ENCODE measurements around the gene GNB5.

The GNB5 gene

DNA sequence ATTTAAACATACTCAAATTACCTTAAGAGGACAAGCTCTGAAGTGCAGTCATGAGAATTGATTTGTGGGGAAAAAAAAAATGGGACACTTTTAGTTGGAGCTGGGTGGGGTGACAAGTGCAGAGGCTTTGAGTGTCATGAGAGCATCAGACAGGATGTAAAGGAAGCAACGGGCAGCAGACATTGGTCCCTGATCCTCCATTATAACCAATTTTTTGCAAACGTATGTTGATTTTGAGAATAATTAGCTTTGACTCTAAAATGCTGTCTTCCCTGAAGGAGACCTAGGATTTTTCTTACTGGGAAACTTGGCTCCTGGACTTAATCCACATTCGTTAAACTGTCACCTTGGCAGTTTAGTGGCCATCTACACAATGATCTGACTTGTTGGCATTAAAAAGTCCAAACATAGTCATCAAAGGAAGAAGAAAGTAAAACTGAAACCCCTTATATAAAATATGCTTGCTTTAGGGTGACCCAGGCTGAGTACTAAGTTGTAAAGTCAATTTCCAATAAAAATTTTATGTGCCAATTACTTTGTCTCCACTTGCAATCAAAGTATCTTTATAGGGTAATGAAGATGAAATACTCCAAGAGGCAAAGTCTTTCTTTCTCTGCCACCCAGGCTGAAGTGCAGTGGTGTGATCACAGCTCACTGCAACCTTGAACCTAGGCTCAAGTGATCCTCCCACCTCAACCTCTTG is 124.2 kb downstream of the GNB5 start:
- H3K4me3 ChIP-seq, result no peak overlapping the region
- H3K27ac ChIP-seq, result no peak overlapping the region
- H3K9me3 ChIP-seq, result no peaks in the 10 kb centered on the region
- TF ChIP-seq, protein P1, sequence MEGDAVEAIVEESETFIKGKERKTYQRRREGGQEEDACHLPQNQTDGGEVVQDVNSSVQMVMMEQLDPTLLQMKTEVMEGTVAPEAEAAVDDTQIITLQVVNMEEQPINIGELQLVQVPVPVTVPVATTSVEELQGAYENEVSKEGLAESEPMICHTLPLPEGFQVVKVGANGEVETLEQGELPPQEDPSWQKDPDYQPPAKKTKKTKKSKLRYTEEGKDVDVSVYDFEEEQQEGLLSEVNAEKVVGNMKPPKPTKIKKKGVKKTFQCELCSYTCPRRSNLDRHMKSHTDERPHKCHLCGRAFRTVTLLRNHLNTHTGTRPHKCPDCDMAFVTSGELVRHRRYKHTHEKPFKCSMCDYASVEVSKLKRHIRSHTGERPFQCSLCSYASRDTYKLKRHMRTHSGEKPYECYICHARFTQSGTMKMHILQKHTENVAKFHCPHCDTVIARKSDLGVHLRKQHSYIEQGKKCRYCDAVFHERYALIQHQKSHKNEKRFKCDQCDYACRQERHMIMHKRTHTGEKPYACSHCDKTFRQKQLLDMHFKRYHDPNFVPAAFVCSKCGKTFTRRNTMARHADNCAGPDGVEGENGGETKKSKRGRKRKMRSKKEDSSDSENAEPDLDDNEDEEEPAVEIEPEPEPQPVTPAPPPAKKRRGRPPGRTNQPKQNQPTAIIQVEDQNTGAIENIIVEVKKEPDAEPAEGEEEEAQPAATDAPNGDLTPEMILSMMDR (IDR thresholded peaks at IDR 0.05), result no peak
- DNase-seq, result no peak
- peaks cover 32 to 38% (median 33%) of the 10 kb centered on the region in 3 donors for H3K36me3 ChIP-seq
- intact Hi-C loops (cut with DNase I; ENCODE audit: low total_unique reads), result no loop called here
- H3K27me3 ChIP-seq, result no peaks in the 10 kb centered on the region
- H3K4me1 ChIP-seq, result no peaks in the 10 kb centered on the region
